ENCODE data around the gene SNAPIN. TPM values are rescaled to one million over a fixed set of nuclear protein-coding genes. Genes with fewer than 3 reads are reported as not detected.

Gene SNAPIN
- total RNA-seq, 1 experiment from 2014 or later = 82.0 TPM

DNA sequence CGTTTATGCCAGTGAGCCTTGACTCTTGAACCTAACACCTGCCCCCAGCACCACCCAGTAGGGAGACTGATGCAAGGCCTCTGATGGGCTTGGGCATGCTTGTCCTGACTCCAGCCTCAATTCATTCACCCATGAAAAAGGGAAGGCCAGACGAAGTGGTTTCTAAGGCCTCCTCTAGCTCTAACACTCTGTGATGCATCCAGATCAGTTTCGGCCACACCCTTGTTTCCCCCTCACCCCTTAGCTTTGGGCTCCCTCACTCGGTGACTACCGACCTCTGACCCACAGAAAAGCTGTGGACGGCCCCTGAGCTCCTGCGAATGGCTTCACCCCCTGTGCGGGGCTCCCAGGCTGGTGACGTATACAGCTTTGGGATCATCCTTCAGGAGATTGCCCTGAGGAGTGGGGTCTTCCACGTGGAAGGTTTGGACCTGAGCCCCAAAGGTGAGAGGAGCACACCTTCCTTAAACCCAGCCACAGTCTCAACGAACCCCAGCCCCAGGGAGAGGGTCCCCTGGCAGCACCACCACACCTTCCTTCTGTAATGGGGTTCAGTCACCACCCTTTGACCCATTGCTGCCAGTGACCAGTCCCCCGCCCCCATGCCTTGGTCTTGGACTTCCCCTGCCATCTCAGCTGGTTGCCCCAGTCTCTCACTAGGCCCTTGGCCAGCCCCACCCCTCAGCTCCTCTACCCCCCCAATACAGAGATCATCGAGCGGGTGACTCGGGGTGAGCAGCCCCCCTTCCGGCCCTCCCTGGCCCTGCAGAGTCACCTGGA is 29.0 kb downstream of the SNAPIN start:
- Histone ChIP-seq H3F3A (ENCODE audit: low read length, unreplicated experiment) (no peaks in the 10 kb centered on the region), H2AFZ (ENCODE audit: low read length) (no peak overlapping the region), H3K9me2 (replicated peaks; ENCODE audit: low read length) (no peaks in the 10 kb centered on the region), H3K27me3 (ENCODE audit: low read length) (no peaks in the 10 kb centered on the region), H3K4me3 (ENCODE audit: low read length) (no peak overlapping the region), H3K4me2 (ENCODE audit: low read length) (no peak overlapping the region), H3K36me3 (ENCODE audit: low read depth, low read length) (no peaks in the 10 kb centered on the region), H3K4me1 (ENCODE audit: insufficient read depth, low read length) (no peaks in the 10 kb centered on the region), H3K27ac (ENCODE audit: low read length) (no peak overlapping the region), H4K20me1 (ENCODE audit: low read length) (no peaks in the 10 kb centered on the region), H3K9me3 (ENCODE audit: low read length) (no peaks in the 10 kb centered on the region), H3K79me2 (ENCODE audit: low read length) (no peaks in the 10 kb centered on the region), H3K9ac (ENCODE audit: low read length) (no peak overlapping the region)
- ATAC-seq (no peak), DNase-seq (no peak)
- ChIA-PET POLR2A (ENCODE audit: unreplicated experiment) (no interaction called here), CTCF (no interaction called here)
- intact Hi-C loops (cut with micrococcal nuclease) = no loop called here
- BruUV-seq (replicated peaks) = no TSS peak
- no peak for TF ChIP-seq EZH2phosphoT487 (IDR thresholded peaks at IDR 0.05; ENCODE audit: borderline replicate concordance, low read length)
- no peak for TF ChIP-seq EZH2 (IDR thresholded peaks at IDR 0.05; ENCODE audit: low read length, unreplicated experiment)
- no peak for TF ChIP-seq CTCF (conservative IDR thresholded peaks at IDR 0.05; ENCODE audit: low read depth, low read length)

- Histone ChIP-seq H3K79me2 (ENCODE audit: low read length) (no peaks in the 10 kb centered on the region), H3K4me3 (ENCODE audit: low read length) (no peak overlapping the region), H3F3A (ENCODE audit: low read length, unreplicated experiment) (no peaks in the 10 kb centered on the region), H3K9me2 (replicated peaks; ENCODE audit: low read length) (no peaks in the 10 kb centered on the region), H2AFZ (ENCODE audit: low read length) (no peak overlapping the region), H3K36me3 (ENCODE audit: low read depth, low read length) (no peaks in the 10 kb centered on the region), H3K9ac (ENCODE audit: low read length) (no peak overlapping the region), H3K27ac (ENCODE audit: low read length) (no peak overlapping the region), H3K4me1 (ENCODE audit: insufficient read depth, low read length) (no peaks in the 10 kb centered on the region), H3K9me3 (ENCODE audit: low read length) (no peaks in the 10 kb centered on the region), H3K4me2 (ENCODE audit: low read length) (no peak overlapping the region), H4K20me1 (ENCODE audit: low read length) (no peaks in the 10 kb centered on the region), H3K27me3 (ENCODE audit: low read length) (no peaks in the 10 kb centered on the region)
- POLR2A ChIA-PET (ENCODE audit: unreplicated experiment) = no interaction called here
- intact Hi-C loops (cut with micrococcal nuclease) = no loop called here
- DNase-seq = no peak
- ATAC-seq = no peak
- BruUV-seq (replicated peaks) = no TSS peak
- CTCF ChIA-PET = no interaction called here
- no peak for TF ChIP-seq CTCF (conservative IDR thresholded peaks at IDR 0.05; ENCODE audit: low read depth, low read length)
- no peak for TF ChIP-seq EZH2 (IDR thresholded peaks at IDR 0.05; ENCODE audit: low read length, unreplicated experiment)
- TF ChIP-seq EZH2phosphoT487 (IDR thresholded peaks at IDR 0.05; ENCODE audit: borderline replicate concordance, low read length) = no peak
These were observed 29.8 kb downstream of the SNAPIN start for GRCh38 chr1:153688276-153688675.

DNA sequence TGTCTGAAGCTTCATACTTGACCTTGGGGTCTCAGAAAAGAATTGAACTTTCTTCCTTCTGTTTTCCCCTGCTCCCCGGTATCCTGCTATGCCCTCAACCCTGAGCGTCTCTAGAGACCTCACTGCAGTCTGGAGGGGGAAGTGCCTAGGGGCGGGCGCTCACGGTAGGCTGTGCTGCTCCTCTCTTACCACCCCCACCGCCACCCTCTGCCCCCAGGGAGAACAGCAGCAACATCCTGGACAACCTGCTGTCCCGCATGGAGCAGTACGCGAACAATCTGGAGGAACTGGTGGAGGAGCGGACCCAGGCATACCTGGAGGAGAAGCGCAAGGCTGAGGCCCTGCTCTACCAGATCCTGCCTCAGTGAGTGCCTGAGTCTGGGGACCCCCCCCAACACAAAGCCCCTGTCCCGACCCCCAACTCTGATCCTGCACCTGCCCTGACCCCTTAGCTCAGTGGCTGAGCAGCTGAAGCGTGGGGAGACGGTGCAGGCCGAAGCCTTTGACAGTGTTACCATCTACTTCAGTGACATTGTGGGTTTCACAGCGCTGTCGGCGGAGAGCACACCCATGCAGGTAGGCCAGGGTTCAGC is 30.3 kb downstream of the SNAPIN start:
- intact Hi-C loops (cut with micrococcal nuclease) = no loop called here
- H3F3A ChIP-seq (ENCODE audit: low read length, unreplicated experiment) = no peaks in the 10 kb centered on the region
- TF ChIP-seq EZH2 (IDR thresholded peaks at IDR 0.05; ENCODE audit: low read length, unreplicated experiment) (no peak), CTCF (conservative IDR thresholded peaks at IDR 0.05; ENCODE audit: low read depth, low read length) (no peak), EZH2phosphoT487 (IDR thresholded peaks at IDR 0.05; ENCODE audit: borderline replicate concordance, low read length) (no peak)

More for the DNA sequence above, 30.3 kb downstream of the SNAPIN start:
- Histone ChIP-seq H2AFZ (ENCODE audit: low read length) (no peak overlapping the region), H3K36me3 (ENCODE audit: low read depth, low read length) (no peaks in the 10 kb centered on the region), H3K9me2 (replicated peaks; ENCODE audit: low read length) (no peaks in the 10 kb centered on the region), H4K20me1 (ENCODE audit: low read length) (no peaks in the 10 kb centered on the region), H3K4me1 (ENCODE audit: insufficient read depth, low read length) (no peaks in the 10 kb centered on the region), H3K4me2 (ENCODE audit: low read length) (no peak overlapping the region), H3K79me2 (ENCODE audit: low read length) (no peaks in the 10 kb centered on the region), H3K27me3 (ENCODE audit: low read length) (no peaks in the 10 kb centered on the region), H3K9ac (ENCODE audit: low read length) (no peak overlapping the region), H3K27ac (ENCODE audit: low read length) (no peak overlapping the region), H3K9me3 (ENCODE audit: low read length) (no peaks in the 10 kb centered on the region), H3K4me3 (ENCODE audit: low read length) (no peak overlapping the region)
- CTCF ChIA-PET = no interaction called here
- ATAC-seq = no peak
- DNase-seq = no peak
- POLR2A ChIA-PET (ENCODE audit: unreplicated experiment) = no interaction called here
- no TSS peak for BruUV-seq (replicated peaks)

Data from PC-3 (cell line).